Skeletal muscle tissue (tissue), 4 donors: ENCODE measurements around the gene MGAT5B. TPM values are rescaled to one million over a fixed set of nuclear protein-coding genes. Genes with fewer than 3 reads are reported as not detected.

ENCODE experiments used
- H3K27ac ChIP-seq: one replicate; pipeline ENCODE4 v1.7.0; 2013; ENCODE audit warnings: mild to moderate bottlenecking, low read depth, low read length, inconsistent platforms
- H3K27me3 ChIP-seq, 3 donors: one replicate each; pipeline ENCODE4 v1.7.0; 2013; ENCODE audit warnings: low read length in 3 of 3; ENCODE audit not compliant: control insufficient read depth in 3 of 3, insufficient read depth in 3 of 3
- H3K36me3 ChIP-seq, 3 donors: one replicate each; pipeline ENCODE4 v1.7.0; 2013; ENCODE audit warnings: low read length in 3 of 3; ENCODE audit not compliant: control insufficient read depth in 3 of 3, insufficient read depth in 3 of 3
- H3K4me1 ChIP-seq, 3 donors: one replicate each; pipeline ENCODE4 v1.7.0; 2013; ENCODE audit warnings: low read length in 3 of 3, mild to moderate bottlenecking in 3 of 3; ENCODE audit not compliant: control insufficient read depth in 3 of 3, insufficient read depth in 3 of 3
- H3K4me3 ChIP-seq, 3 donors: one replicate each; pipeline ENCODE4 v1.7.0; 2013; ENCODE audit warnings: low read length in 3 of 3
- H3K9ac ChIP-seq, 3 donors: one replicate each; pipeline ENCODE4 v1.7.0; 2013; ENCODE audit warnings: low read length in 3 of 3, mild to moderate bottlenecking in 3 of 3, moderate library complexity in 2 of 3, low read depth in 1 of 3
- H3K9me3 ChIP-seq, 3 donors: one replicate each; pipeline ENCODE4 v1.7.0; 2013; ENCODE audit warnings: low read length in 3 of 3; ENCODE audit not compliant: control insufficient read depth in 3 of 3
- total RNA-seq: library from RNA; depleted of rRNA; stranded (reverse); fragments of >200 nt; gene quantifications from one replicate; pipeline ENCODE4 v1.2.3, GENCODE V29; 2014
- donor health status: Osteomylitis.

Gene MGAT5B
- total RNA-seq, 1 donor from 2014 or later, result not detected

DNA sequence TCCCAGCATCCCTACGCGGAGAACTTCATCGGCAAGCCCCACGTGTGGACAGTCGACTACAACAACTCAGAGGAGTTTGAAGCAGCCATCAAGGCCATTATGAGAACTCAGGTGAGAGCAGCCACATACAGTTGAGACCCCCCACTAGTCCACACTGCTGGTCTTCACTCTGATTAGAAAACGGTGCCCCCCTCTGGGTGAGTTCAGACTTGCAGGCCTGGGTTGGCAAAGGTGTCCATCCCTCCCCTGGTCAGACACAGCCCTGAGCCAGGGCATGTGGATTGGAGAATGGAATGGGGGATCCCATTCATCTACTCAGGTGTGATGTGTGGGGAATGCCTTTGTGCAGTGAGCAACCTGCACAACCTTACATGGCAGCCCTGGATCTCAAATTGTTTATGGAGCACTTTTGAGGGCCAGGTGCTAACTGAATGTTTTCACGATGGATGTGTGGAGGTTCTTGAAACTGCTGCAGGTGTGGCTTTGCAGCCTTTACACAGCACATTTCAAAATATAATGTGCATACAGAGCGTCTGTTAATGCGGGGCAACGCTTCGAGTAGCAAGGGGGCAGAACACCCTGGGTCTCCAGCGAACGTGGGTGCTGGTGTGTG, 72.6 kb downstream of the MGAT5B start:
- H3K4me1 ChIP-seq, result peaks cover 0 to 10% (median 2%) of the 10 kb centered on the region in 3 donors
- peaks cover 8 to 35% (median 32%) of the 10 kb centered on the region in 3 donors for H3K27me3 ChIP-seq
- no peaks in the 10 kb centered on the region for H3K36me3 ChIP-seq
- no peak overlapping the region for H3K9ac ChIP-seq
- no peaks in the 10 kb centered on the region for H3K9me3 ChIP-seq
- no peak overlapping the region for H3K27ac ChIP-seq
- no peak overlapping the region for H3K4me3 ChIP-seq

- Histone ChIP-seq H3K4me3 (no peak overlapping the region), H3K9ac (no peak overlapping the region), H3K36me3 (no peaks in the 10 kb centered on the region), H3K27ac (no peak overlapping the region), H3K27me3 (peaks cover 8 to 39% (median 24%) of the 10 kb centered on the region in 3 donors), H3K4me1 (peaks cover 0 to 10% (median 2%) of the 10 kb centered on the region in 3 donors), H3K9me3 (no peaks in the 10 kb centered on the region)
Measured at GRCh38 chr17:76943202-76943601, 75.0 kb downstream of the MGAT5B start.

- peaks cover 0 to 14% (median 4%) of the 10 kb centered on the region in 3 donors for H3K4me1 ChIP-seq
- no peak overlapping the region for H3K4me3 ChIP-seq
- H3K27ac ChIP-seq, result no peak overlapping the region
- no peaks in the 10 kb centered on the region for H3K36me3 ChIP-seq
- peaks cover 8 to 43% (median 26%) of the 10 kb centered on the region in 3 donors for H3K27me3 ChIP-seq
- H3K9me3 ChIP-seq, result no peaks in the 10 kb centered on the region
- H3K9ac ChIP-seq, result no peak overlapping the region
Measured at GRCh38 chr17:76943781-76944213, 75.6 kb downstream of the MGAT5B start.

- Histone ChIP-seq H3K4me1 (peaks cover 0 to 18% (median 4%) of the 10 kb centered on the region in 3 donors), H3K27ac (no peak overlapping the region), H3K36me3 (no peaks in the 10 kb centered on the region), H3K9me3 (no peaks in the 10 kb centered on the region), H3K4me3 (no peak overlapping the region), H3K9ac (no peak overlapping the region), H3K27me3 (peaks cover 8 to 48% (median 33%) of the 10 kb centered on the region in 3 donors)
Measured at GRCh38 chr17:76944477-76944876, 76.3 kb downstream of the MGAT5B start.

GRCh38 chr17:76946111-76946771, 78.0 kb downstream of the MGAT5B start:
- no peaks in the 10 kb centered on the region for H3K9me3 ChIP-seq
- H3K9ac ChIP-seq, result no peak overlapping the region
- H3K27ac ChIP-seq, result no peak overlapping the region
- peaks cover 0 to 18% (median 4%) of the 10 kb centered on the region in 3 donors for H3K4me1 ChIP-seq
- no peak overlapping the region for H3K4me3 ChIP-seq
- H3K27me3 ChIP-seq, result peaks cover 5 to 43% (median 38%) of the 10 kb centered on the region in 3 donors
- H3K36me3 ChIP-seq, result no peaks in the 10 kb centered on the region

DNA sequence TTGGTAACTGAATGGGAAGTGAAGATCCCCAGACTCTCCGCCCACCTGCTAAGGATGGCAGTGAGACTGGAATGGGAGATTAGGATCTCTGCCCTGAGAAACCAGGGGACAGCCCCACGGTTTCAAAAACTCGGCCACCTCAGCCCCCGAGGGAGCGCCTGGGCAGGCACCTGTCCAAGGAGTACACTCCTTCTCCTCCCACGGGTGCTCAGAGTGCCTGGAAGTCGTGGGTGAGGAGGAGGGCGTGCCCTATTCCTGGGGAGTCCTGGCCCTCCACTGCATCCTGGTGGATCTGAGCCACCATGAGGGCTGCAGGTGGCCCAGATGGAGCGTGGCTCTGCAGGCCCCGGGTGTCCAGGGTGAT, 78.5 kb downstream of the MGAT5B start:
- Histone ChIP-seq H3K27me3 (peaks cover 4 to 38% (median 33%) of the 10 kb centered on the region in 3 donors), H3K36me3 (no peaks in the 10 kb centered on the region), H3K9ac (no peak overlapping the region), H3K4me1 (peaks cover 0 to 22% (median 9%) of the 10 kb centered on the region in 3 donors), H3K9me3 (no peaks in the 10 kb centered on the region), H3K27ac (no peak overlapping the region), H3K4me3 (no peak overlapping the region)

- Histone ChIP-seq H3K9ac (no peak overlapping the region), H3K4me3 (no peak overlapping the region), H3K36me3 (no peaks in the 10 kb centered on the region), H3K9me3 (no peaks in the 10 kb centered on the region), H3K4me1 (peaks cover 2 to 22% (median 10%) of the 10 kb centered on the region in 3 donors), H3K27me3 (peaks cover 4 to 35% (median 30%) of the 10 kb centered on the region in 3 donors), H3K27ac (no peak overlapping the region)
Measured at GRCh38 chr17:76947309-76947708, 79.1 kb downstream of the MGAT5B start.

DNA sequence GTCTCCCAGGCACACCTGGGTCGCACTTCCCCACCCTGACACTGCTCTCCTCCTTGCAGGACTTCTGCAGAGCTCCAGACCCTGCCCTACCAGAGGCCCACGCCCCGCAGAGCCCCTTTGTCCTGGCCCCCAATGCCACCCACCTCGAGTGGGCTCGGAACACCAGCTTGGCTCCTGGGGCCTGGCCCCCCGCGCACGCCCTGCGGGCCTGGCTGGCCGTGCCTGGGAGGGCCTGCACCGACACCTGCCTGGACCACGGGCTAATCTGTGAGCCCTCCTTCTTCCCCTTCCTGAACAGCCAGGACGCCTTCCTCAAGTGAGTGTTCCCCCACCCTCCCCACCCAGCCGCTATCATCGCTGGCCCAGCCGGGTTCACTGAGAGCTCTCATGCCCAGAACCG, 79.6 kb downstream of the MGAT5B start:
- no peaks in the 10 kb centered on the region for H3K9me3 ChIP-seq
- no peak overlapping the region for H3K27ac ChIP-seq
- H3K4me3 ChIP-seq, result no peak overlapping the region
- no peaks in the 10 kb centered on the region for H3K36me3 ChIP-seq
- no peak overlapping the region for H3K9ac ChIP-seq
- H3K27me3 ChIP-seq, result peaks cover under 1 to 35% (median 27%) of the 10 kb centered on the region in 3 donors
- peaks cover 3 to 22% (median 13%) of the 10 kb centered on the region in 3 donors for H3K4me1 ChIP-seq

DNA sequence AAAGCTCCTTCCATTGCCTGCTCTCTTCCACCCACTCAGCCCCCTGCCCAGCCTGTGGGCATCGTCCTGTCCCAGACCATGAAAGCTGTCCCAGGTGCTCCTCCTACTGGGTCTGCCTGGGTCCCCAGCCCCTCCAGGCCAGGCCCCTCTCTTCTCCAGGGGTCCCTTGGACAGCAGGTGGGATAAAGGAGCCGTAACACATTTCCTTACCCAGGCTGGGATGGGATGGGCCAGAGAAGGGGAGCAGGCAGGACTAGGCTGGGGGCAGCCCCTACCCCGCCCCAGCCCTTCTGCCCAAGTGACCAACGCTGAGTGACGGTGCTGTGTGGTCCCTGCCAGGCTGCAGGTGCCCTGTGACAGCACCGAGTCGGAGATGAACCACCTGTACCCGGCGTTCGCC, 80.1 kb downstream of the MGAT5B start:
- Histone ChIP-seq H3K4me1 (peaks cover 3 to 22% (median 13%) of the 10 kb centered on the region in 3 donors), H3K9me3 (no peaks in the 10 kb centered on the region), H3K36me3 (no peaks in the 10 kb centered on the region), H3K9ac (no peak overlapping the region), H3K27me3 (peaks cover 0 to 35% (median 26%) of the 10 kb centered on the region in 3 donors), H3K4me3 (no peak overlapping the region), H3K27ac (no peak overlapping the region)

- H3K36me3 ChIP-seq, result no peaks in the 10 kb centered on the region
- no peaks in the 10 kb centered on the region for H3K9me3 ChIP-seq
- no peak overlapping the region for H3K27ac ChIP-seq
- H3K4me3 ChIP-seq, result no peak overlapping the region
- H3K4me1 ChIP-seq, result peaks cover 3 to 19% (median 13%) of the 10 kb centered on the region in 3 donors
- peaks cover 0 to 32% (median 26%) of the 10 kb centered on the region in 3 donors for H3K27me3 ChIP-seq
- no peak overlapping the region for H3K9ac ChIP-seq
Measured at GRCh38 chr17:76948726-76949342, 80.6 kb downstream of the MGAT5B start.
